NOMO-1 treated with dmso at 0.1 percent for 144 hours (cell line): ENCODE results near the gene KRTAP10-3.
"Not testable (repeated sequence)": the region's sequence is repeated elsewhere in the genome, so short reads cannot be mapped to it uniquely, and the experiment has no call there.

Experiments
- DNase-seq: peaks from one replicate; lab custom pipeline; 2025; ENCODE audit not compliant: unreplicated experiment; lab: John Stamatoyannopoulos, UW

The KRTAP10-3 gene

GRCh38 chr21:44572959-44573583 lies 14.5 kb upstream of the KRTAP10-3 start:
- no peak for DNase-seq

GRCh38 chr21:44571844-44572782 lies 13.5 kb upstream of the KRTAP10-3 start:
- no peak for DNase-seq

- no peak for DNase-seq
Observed at GRCh38 chr21:44571296-44571695, 12.7 kb upstream of the KRTAP10-3 start.

- DNase-seq = no peak
Observed at GRCh38 chr21:44569861-44570517, 11.4 kb upstream of the KRTAP10-3 start.

- DNase-seq = peak; percentile 4
Observed at GRCh38 chr21:44568667-44569556, 10.3 kb upstream of the KRTAP10-3 start.

- no peak for DNase-seq
Observed at GRCh38 chr21:44568261-44568660, 9.7 kb upstream of the KRTAP10-3 start.

- DNase-seq = no peak
Observed at GRCh38 chr21:44567481-44568171, 9.0 kb upstream of the KRTAP10-3 start.

GRCh38 chr21:44566403-44566802 lies 7.8 kb upstream of the KRTAP10-3 start:
- peak; percentile 48 for DNase-seq

- DNase-seq = no peak
Observed at GRCh38 chr21:44564886-44565598, 6.4 kb upstream of the KRTAP10-3 start.

GRCh38 chr21:44564099-44564498 lies 5.5 kb upstream of the KRTAP10-3 start:
- no peak for DNase-seq

GRCh38 chr21:44558329-44558675 lies 293 bp downstream of the KRTAP10-3 start:
- DNase-seq = not testable (repeated sequence)

- DNase-seq = no peak
Observed at GRCh38 chr21:44557491-44558328, 885 bp downstream of the KRTAP10-3 start.

- no peak for DNase-seq
Observed at GRCh38 chr21:44556879-44557278, 1.7 kb downstream of the KRTAP10-3 start.

GRCh38 chr21:44555200-44555875 lies 3.3 kb downstream of the KRTAP10-3 start:
- DNase-seq = no peak

- DNase-seq = no peak
Observed at GRCh38 chr21:44552681-44553080, 5.9 kb downstream of the KRTAP10-3 start.

GRCh38 chr21:44552136-44552535 lies 6.5 kb downstream of the KRTAP10-3 start:
- no peak for DNase-seq

- no peak for DNase-seq
Observed at GRCh38 chr21:44551340-44551961, 7.1 kb downstream of the KRTAP10-3 start, which contains the start of gene KRTAP10-2. TSS of gene KRTAP10-2 (minus strand) at chr21:44551505. CDS start at chr21:44551458, 47 bp downstream.

- no peak for DNase-seq
Observed at GRCh38 chr21:44550807-44551206, 7.8 kb downstream of the KRTAP10-3 start.
